Stimulated activated CD8-positive, alpha-beta memory T cell treated with anti-CD3 and anti-CD28 coated beads, Interleukin-12 subunit alpha, Interleukin-12 subunit beta, amount 100 ng/mL, for 24 hours (primary cell): ENCODE measurements around the gene NRG3.

Experiments
- DNase-seq: peaks from one replicate; pipeline ENCODE4 v3.0.0-alpha.2; 2020; ENCODE audit errors: extremely low read depth

The NRG3 gene

DNA sequence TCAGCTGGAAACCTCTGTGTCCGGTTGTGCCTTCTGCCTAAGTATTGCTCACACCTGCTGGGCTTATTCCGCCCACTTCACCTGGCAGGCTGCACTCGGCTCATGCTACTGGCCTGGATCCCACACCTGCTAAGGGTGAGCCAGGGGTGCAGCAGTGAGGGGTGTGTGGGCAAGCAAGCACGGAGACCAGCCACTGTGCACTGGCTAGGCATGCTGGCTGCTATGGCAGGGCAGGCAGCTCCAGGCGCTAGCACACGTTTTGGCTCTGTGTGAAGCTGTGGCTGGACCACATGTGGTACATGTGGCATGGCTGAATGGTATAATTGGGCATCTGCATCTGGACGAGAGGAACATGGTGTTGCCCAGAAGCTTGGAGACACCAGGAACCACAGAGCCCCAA lies 940.7 kb downstream of the NRG3 start:
- no peak for DNase-seq

DNA sequence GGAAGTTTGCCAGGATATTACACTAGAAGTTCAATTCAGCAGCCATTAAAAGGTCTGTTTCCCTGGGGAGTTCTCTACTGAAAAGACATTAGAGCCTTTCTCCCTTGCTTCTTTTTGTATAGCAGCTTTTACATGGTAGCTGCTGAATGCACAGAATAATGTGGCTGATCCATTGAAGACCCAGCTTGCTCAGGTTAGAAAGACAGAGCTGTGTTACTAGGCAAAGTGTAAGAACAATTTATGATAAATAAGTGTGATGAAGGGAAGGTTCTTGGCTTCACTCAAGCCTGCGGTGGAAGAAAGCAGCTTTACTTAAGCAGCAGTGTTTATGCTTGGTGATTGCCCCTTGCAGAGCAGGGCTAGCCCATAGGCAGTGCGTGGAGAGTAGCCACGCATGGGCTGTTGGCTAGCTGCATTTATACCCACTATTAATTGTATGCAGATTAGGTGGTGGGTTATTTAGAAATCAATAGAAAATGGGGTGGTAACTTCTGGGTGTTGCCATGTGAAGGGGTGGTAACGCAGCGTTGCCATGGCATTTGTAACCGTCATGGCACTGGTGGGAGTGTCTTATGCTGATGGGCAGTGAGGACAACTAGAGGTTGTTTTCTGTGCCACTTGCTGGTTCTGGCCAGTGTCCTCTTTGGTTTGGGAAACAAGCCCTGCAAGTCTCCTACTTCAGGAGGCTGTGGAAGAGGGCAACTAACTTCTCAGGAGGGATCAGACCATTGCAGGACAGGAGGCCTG lies 942.9 kb downstream of the NRG3 start:
- DNase-seq = no peak

DNA sequence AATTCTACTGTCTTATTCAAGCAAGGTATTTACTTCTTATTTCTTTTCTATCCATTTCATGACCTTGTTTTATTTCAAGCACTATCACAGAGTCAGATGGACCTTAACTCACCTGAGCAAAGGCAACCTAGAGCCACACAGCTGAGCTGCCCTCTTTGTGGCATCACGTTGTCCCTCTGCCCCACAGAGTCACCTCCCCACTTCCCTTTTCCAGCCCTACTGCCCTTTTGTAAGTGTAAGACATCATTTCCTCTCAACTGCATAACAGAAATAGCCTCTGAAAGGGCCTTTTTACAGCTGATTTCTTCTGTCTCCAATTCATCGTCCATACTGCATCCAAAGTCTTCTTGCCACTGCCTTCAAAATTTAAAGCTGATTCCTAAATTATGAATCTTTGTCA lies 946.0 kb downstream of the NRG3 start:
- DNase-seq = no peak

DNA sequence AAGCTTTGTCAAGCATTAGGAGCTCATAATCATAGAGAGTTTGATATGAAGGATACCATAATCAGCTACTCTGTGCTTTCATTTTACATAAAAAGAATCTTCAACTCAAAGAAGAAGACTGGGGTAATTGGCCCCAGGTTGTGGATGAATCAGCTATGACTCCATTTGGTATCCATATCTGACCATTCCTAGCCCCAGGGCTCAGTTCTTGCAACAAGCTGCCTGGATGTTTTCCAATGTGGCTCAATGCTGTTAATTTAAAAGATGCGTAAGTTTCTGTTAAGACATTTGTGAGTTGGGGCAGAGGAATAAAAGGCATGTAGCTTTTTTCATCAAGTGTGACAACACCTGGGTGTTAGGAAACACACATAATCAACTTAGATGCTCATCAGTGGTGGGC lies 951.1 kb downstream of the NRG3 start:
- no peak for DNase-seq

DNA sequence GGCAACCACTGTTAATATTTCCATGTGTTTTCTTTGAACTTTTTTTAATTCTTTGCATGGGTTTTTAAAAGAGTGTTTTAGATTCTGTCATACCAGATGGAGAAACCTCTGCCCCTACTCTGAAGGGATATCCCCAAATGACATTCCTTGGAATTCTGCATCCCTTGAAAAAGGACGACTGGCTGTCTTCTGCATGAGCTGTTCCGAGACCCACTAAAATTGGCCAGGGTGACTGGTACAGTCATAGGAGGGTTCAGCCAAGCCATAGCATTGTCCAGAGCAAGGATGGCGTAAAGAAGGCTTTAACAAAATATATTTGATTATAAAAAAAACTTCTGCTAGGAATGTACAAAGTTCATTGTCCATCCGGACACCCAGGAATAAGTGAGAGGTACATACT lies 952.9 kb downstream of the NRG3 start:
- DNase-seq = no peak

DNA sequence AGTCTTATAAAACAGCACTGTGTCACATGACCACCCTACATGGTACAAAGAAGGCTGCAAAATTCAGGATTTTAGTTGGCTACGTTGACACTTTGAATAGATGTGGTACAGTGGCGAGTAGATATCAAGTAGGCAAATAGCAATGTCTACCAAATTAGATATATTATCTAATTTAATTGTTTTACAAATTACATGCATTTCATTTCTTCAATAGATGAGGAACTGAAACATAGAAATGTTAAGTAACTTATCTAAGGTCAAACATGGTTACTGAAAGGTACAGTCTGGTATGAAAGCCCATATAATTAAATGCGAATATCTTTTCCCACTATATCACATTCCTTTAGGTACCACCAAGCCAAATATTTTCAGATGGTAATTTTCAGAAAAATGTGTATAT lies 972.2 kb downstream of the NRG3 start:
- DNase-seq = no peak

DNA sequence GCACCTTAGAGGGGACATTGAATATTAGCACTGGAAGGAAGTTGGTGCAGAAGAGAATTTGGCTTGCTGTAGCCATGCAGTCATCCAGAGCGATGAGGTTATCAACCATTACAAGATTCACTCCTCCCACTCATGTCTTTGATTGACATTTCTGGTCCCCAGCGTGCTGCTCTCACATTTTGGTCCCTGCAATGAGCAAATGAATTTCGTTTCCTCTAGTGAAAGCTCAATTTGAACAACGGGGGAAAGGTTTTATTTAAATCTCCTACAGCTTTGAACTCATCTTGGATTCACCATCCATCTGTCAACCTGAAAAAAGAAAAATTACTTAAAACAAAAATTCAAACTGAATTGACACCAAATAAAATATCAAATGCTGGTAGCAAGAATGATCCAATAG lies 975.2 kb downstream of the NRG3 start:
- DNase-seq = no peak

DNA sequence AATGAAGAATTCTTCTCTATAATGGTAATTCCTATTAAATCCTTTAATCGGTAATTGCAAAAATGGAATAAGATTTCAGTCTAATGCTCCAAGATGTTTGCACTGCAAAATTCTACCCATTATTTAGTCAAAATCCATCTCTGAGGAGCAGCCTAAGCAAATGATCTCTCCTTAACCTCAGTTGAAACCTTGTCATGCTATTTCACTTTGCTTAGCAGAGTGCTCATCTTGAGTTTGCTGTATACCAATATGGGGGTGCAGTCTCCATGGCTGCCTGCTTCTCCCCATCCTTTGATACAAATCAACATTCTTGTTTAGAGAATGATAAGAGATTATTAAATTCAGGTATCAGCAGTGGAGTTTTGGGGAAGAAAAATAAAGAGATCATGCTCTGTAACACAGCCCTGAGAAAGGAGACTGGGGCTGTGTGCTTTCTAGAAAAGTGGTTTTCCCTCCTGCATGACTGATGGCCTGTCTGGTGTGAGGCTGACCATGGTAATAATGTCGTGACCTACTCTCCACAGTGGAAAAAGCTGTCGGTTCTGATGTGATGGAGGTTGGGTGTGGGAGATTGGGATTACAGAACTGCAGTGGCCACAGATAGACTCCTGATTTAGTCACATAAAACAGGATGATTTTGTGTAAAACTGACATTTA lies 982.1 kb downstream of the NRG3 start:
- DNase-seq = no peak

DNA sequence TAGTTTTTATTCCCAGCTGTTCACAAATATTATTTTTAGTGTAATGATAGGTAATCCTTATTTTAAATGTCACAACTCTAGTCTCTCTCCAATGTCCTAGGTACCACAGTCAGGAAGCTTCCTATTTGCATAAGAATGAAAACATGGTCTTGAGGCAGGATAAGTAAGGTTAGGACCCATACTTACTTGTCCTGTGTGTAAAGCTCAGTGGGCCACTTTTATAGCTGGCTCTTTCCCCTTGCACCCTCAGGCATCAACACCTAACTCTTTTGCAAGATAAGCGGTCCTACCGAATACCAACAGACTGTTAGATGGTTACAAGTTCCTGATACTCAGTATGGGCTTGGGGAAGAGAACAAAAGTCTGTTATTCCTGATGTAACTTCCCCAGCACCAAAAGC lies 986.9 kb downstream of the NRG3 start:
- DNase-seq = no peak

DNA sequence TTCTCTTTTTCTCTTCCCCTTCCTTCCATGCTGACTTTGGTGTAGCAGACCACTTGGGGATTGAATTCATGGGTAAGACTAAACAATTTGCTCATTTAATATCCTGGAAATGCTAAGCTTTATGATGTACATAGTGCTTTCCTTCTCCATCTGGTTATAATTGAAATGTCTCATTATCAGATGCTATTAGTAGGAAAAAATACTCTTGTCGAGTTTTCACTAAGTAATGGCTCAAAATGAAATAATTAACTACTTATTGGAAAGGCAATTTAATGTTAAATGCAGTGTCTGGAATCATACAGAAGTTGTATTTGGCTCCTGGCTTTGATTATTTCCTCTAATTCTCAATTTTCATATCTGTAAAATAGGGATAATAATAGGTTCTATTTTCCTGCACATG lies 990.4 kb downstream of the NRG3 start:
- no peak for DNase-seq

DNA sequence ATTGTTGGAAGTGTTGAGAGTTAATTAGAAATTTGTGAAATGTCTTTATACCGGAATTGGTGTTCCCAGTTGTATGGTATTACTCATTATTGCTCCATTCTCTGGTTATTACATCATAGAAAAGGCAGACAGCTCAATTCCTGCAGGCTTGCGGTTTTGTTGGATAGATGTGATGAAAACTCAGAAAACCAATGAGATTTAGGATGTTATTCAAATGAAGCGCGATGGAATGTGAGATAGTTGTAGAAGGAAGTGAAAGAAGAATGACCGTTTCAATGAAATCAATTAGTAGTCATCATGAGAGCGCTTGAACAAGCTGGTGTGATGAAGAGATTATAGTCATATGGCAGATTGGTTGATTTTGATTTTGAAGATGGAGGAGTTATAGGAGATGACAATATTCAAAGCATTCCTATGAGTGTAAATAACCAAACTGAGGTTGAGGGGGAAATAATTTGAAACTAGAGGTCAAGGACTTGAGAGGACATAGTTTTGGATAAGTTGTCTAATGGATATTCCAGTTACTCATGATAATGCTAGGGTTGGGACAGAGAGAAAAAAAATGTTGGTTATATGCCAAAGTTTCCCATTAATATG lies 991.5 kb downstream of the NRG3 start:
- no peak for DNase-seq

DNA sequence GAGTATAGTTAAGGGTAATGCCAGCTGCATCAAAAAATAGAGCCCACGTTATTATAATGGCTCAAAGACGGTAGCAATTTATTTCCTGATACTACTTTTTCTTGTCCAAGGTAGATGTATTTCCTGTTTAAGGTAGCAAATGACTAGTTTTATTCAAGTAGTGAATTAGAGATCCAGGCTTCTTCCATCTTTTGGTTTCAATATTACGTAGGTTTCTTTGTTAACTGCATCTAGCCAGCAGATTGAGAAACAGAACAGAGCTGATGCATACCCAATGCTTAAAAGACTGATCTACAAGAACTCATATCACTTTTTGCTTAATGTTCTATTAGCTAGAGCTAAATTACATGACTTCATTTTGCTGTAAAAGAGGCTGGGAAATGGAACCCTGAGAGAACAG lies 992.1 kb downstream of the NRG3 start:
- DNase-seq = no peak

DNA sequence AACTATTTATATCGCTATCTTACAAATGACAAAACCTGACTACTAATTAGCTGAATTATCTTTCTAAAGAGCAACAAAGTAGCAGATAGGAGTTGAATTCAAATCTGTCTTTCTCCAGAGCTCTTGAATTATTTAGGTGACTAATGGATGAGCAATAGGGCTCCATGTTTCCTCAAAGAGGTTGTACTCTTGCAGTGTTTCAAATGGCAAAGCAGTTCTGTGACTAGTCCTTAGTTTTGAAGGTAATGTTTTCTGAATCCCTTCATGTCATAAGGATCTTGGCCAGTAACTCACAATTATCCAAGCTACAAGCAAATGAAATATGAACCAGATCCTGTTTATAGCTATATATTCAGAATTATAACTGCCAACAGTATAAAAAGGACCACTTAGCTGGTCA lies 999.7 kb downstream of the NRG3 start:
- DNase-seq = no peak

DNA sequence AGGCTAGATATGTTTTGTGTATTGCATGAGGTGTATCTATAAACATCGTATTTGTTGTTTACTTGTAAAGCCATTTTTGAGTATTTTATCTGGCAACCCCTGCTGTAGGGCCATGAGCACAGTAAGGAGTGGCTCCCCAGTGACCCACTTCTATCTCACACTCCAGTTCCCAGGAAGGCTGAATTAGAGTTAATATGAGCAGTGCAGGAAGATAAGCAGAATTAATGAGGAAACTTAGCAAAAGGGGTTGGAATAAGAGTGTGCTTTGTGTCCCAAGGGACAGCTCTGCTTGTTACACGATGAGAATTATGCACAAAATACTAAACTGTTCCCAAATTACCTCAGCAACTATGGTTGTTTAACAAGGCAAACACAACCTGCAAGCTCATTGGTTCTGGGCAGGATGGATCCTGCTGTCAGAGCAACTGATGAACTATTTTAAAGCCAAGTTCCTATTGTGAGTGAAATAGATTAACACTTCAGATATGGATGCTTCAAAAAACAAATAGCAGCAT lies 1005.8 kb downstream of the NRG3 start:
- no peak for DNase-seq

DNA sequence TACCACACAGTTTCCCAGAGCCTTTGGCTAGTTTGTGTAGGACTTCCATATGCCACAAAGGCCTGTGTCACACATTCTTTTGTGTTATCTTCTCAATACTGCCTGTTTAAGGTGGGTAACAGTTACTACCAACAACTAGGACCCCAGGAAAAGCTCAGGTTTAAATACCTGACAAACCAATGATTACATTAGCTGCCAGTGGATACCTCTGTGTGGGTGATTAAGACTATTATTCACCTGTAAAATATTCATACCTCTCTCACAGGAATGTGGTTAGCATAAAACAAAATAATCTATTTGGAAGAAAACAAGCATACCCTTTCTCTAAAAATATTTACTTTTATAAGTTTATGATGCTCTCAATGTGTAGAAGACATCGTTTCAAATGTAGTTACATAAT lies 1007.7 kb downstream of the NRG3 start:
- DNase-seq = no peak

DNA sequence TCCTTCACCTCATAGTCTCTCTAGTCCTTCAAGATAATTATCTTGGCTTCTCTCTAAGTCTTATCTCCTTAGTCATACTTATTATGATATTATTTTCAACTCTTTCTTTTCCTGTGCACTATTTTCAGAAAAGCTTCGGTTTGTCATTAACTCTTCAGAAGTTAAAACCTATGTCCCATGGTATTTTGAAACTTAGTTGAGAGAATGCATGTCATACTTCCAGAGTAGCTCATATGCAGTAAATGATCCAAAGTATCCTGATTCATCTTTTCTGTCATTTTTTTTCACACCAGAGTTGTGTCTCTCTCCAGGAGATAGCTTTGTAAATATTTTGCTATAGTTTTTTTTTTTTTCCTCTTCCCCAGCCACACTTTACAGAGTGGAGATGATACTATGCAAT lies 1008.6 kb downstream of the NRG3 start:
- DNase-seq = no peak

DNA sequence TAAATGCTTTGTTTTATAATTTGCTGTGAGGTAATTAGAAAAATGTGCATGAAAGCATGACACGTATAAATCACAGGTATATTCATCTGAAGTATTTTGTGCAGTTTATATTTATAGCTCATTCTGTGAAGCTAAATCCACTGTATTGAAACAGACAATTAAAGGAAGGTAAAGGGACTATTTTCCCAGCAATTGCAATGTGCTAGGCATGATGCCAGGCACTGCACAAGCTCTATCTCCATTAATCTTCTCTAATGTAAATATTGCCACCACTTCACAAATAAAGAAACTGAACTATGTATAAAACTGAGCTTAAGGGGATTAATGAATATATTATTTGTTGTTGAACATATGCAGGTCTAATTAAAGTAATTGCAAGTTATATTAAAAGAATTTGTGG lies 1012.5 kb downstream of the NRG3 start:
- no peak for DNase-seq

DNA sequence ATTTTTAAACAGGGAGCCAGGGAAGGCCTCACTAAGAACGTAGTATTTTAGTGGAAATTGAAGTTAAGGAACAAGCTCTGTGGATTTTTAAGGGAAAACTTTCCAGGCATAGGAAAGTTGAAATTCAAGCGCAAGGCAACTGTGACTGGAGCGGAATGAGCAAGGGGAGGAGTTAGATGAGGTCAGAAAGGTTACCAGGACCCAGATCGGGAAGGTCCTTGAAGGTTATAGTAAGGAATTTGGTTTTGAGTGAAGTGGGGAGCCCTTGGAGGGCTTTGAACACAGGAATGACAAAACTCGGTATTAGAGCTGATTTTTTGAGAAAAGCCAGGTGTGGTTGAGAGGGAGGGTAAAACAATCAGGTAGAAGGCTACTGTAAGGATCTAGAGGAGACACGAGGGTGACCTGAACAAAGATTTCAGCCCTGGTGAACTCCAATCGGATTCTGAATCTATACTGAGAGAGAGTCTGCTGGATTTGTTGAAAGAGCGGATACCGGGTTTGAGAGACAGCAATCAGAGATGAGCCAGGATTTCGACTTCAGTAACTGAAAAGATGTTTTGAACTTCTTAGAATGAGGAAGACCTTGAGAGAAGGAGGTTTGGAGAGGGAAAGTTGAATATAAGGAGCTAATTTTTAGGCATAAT lies 1013.9 kb downstream of the NRG3 start:
- DNase-seq = no peak

DNA sequence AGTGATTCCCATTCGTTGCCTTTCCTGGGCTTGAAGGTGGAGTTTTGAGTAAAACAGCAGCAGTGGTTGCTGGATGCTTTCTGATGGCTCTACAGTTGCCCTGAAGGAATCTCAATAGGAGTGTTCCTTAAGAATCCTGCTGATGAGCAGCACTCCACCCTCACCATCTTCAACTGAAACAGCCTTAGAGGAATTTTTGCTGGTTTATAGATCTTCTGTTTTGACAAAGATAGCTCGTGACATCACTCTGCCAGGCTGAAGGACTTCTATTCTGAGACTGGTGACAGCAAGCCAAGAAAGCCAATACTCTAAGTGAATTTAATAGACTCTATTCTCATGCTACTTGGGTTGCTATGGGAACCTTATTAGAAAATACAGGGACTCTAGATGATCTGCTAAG lies 1014.7 kb downstream of the NRG3 start:
- DNase-seq = no peak

DNA sequence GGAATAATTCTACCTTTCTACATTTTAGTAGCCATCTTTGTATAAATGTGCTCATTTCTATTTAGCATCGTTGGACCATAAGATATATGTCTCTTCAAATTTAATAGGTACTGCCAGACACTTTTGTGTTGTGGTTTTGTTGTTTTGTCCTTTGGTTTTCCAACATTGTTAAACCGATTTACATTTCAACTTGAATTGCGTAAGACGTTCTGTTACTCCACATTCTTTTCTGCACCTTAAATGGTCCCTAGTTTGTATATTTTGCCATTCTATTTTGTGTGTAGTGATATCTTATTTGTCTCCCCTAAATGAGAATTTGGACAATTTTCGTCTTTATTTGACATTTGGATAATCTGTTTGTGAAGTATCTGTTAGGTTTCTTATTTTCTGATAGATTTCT lies 1015.6 kb downstream of the NRG3 start:
- DNase-seq = no peak

DNA sequence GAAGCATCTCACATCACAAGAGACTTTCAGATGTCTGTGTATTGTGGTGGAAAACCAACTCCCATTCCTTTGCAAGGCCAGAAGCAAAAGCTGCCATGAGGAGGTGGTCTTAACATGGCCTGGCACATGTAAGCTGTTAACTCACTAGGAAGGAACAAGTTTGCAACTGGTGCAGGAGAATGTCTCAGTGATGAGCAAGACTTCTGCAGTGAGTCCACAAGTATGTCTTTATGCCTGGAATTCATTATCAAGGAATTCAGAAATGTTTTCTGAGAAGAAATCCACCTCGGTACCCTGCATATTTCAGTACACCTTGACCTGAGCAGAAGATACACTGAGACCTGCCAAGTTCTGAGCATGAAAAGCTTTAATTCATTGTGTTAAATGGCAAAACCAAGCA lies 1033.1 kb downstream of the NRG3 start:
- no peak for DNase-seq

DNA sequence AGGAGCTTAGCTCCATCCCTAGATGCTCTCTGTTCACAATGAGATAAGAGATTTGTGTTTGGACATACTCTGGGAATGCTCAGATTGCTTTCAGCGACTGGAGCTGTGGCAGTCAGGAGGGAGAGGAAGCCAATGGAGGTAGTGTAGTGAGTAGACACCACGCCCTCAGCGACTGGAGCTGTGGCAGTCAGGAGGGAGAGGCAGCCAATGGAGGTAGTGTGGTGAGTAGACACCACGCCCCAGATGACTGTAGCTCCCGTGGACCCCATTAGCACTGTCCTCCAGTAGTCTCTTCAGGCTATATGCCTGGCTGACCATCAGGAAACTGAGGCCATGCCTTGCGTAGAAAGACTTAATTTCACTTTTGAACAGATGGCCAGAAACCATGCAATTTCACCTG lies 1033.8 kb downstream of the NRG3 start:
- DNase-seq = no peak

DNA sequence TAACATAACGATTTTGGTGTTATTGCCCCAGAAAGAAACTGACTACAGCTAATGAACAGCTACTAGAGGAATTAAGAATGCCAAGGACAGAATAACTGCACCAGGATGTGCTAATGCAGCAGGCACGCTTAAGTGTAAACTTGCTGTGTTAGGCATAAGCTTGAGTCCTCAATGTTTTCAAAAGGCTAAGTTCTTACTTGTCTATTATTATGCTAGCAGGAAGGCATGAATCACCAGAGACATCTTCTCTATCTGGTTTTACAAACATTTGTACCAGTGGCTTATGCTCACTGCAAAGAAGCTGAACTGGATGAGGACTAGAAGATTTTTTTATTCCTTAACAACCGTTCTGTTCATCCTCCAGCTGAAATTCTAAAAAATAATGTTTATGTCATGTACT lies 1035.3 kb downstream of the NRG3 start:
- DNase-seq = no peak
